HEK293 (cell line): Measurements from ENCODE around the gene GNG12.

Experiments used
- CTCF ChIA-PET: fragments of 350-600 bp; formaldehyde crosslinking; extraction: SDS; loops from one replicate; lab custom pipeline; 2021; ENCODE audit warnings: antibody characterized with exemption; lab: Yijun Ruan, JAX
- POLR2A ChIA-PET: fragments of 300-600 bp; formaldehyde crosslinking; extraction: SDS; loops from one replicate; lab custom pipeline; 2020; ENCODE audit warnings: antibody characterized with exemption, inconsistent platforms; lab: Yijun Ruan, JAX
- H3K27ac ChIP-seq: fragments of 200-500 bp; sonication (Bioruptor generic); 2 replicates; pipeline ENCODE4 v1.5.1; 2014; ENCODE audit warnings: low read depth, low read length, control low read depth, inconsistent platforms; ENCODE audit errors: extremely low read depth
- H3K36me3 ChIP-seq, 2 experiments: fragments of 200-500 bp in 1 of 2; sonication (Bioruptor generic) in 1 of 2; 1 replicate in 1 of 2; 2 replicates in 1 of 2; pipeline ENCODE4 v1.5.1; 2014 to 2017; ENCODE audit warnings: inconsistent platforms in 2 of 2, low read length in 2 of 2; ENCODE audit not compliant: control insufficient read depth in 2 of 2, insufficient read depth in 1 of 2
- H3K4me1 ChIP-seq: fragments of 200-500 bp; sonication (Bioruptor generic); 2 replicates; pipeline ENCODE4 v1.5.1; 2014; ENCODE audit warnings: mild to moderate bottlenecking, low read length, inconsistent platforms; ENCODE audit not compliant: control insufficient read depth, insufficient read depth
- H3K4me3 ChIP-seq: 2 replicates; pipeline ENCODE4 v1.5.1; 2011; ENCODE audit warnings: low read depth, mild to moderate bottlenecking, control low read depth, low read length, moderate library complexity
- H3K9me3 ChIP-seq: fragments of 200-500 bp; sonication (Bioruptor generic); 2 replicates; pipeline ENCODE4 v1.5.1; 2014; ENCODE audit warnings: low read depth, low read length, inconsistent platforms; ENCODE audit not compliant: control insufficient read depth, insufficient read depth
- BCL11B ChIP-seq: fragments of 450-650 bp; formaldehyde crosslinking; IDR thresholded peaks from 2 replicates; pipeline ENCODE4 v1.5.1; 2016; ENCODE audit warnings: low read depth, missing biosample characterization, missing genetic modification characterization
- GLI4 ChIP-seq: fragments of 450-650 bp; formaldehyde crosslinking; IDR thresholded peaks from 2 replicates; pipeline ENCODE4 v1.5.1; 2016; ENCODE audit warnings: missing biosample characterization, missing genetic modification characterization
- GLIS1 ChIP-seq: fragments of 450-650 bp; formaldehyde crosslinking; IDR thresholded peaks from 2 replicates; pipeline ENCODE4 v1.5.1; 2016; ENCODE audit warnings: missing biosample characterization, missing genetic modification characterization
- HOXC10 ChIP-seq: sonication (generic); formaldehyde crosslinking; IDR thresholded peaks from 2 replicates; pipeline ENCODE4 v1.8.1; 2023; ENCODE audit warnings: mild to moderate bottlenecking, missing genetic modification reagents
- IKZF3 ChIP-seq: fragments of 450-650 bp; IDR thresholded peaks from 2 replicates; pipeline ENCODE4 v1.5.0; 2018; ENCODE audit warnings: missing biosample characterization, mild to moderate bottlenecking, missing genetic modification characterization, moderate library complexity
- SP3 ChIP-seq: fragments of 450-650 bp; formaldehyde crosslinking; IDR thresholded peaks from 2 replicates; pipeline ENCODE4 v1.5.1; 2016; ENCODE audit warnings: missing biosample characterization, missing genetic modification characterization
- YY2 ChIP-seq: fragments of 450-650 bp; formaldehyde crosslinking; IDR thresholded peaks from 2 replicates; pipeline ENCODE4 v1.5.1; 2016; ENCODE audit warnings: missing biosample characterization, missing genetic modification characterization
- ZBTB17 ChIP-seq: fragments of 450-650 bp; formaldehyde crosslinking; IDR thresholded peaks from 2 replicates; pipeline ENCODE4 v1.5.1; 2016; ENCODE audit warnings: missing biosample characterization, missing genetic modification characterization
- ZFP37 ChIP-seq: fragments of 450-650 bp; formaldehyde crosslinking; IDR thresholded peaks from 2 replicates; pipeline ENCODE4 v1.5.1; 2016; ENCODE audit warnings: missing biosample characterization, missing genetic modification characterization
- ZNF221 ChIP-seq: fragments of 450-650 bp; formaldehyde crosslinking; IDR thresholded peaks from 2 replicates; pipeline ENCODE4 v1.5.1; 2017; ENCODE audit warnings: missing biosample characterization, missing genetic modification characterization, borderline replicate concordance
- ZNF248 ChIP-seq: fragments of 450-650 bp; formaldehyde crosslinking; IDR thresholded peaks from 2 replicates; pipeline ENCODE4 v1.5.1; 2017; ENCODE audit warnings: missing biosample characterization, missing genetic modification characterization
- ZNF341 ChIP-seq: fragments of 450-650 bp; formaldehyde crosslinking; IDR thresholded peaks from 2 replicates; pipeline ENCODE4; 2016; ENCODE audit warnings: low read depth, missing biosample characterization, missing genetic modification characterization
- ZNF391 ChIP-seq: fragments of 450-650 bp; formaldehyde crosslinking; IDR thresholded peaks from 2 replicates; pipeline ENCODE4 v1.5.1; 2016; ENCODE audit warnings: low read depth, missing biosample characterization, missing genetic modification characterization, borderline replicate concordance
- ZNF529 ChIP-seq: fragments of 450-650 bp; formaldehyde crosslinking; IDR thresholded peaks from 2 replicates; pipeline ENCODE4 v1.5.1; 2017; ENCODE audit warnings: missing genetic modification characterization, missing biosample characterization; ENCODE audit not compliant: insufficient replicate concordance
- ZNF558 ChIP-seq: fragments of 450-650 bp; formaldehyde crosslinking; IDR thresholded peaks from 2 replicates; pipeline ENCODE4 v1.5.1; 2016; ENCODE audit warnings: missing biosample characterization, missing genetic modification characterization
- ZNF654 ChIP-seq: fragments of 450-650 bp; formaldehyde crosslinking; IDR thresholded peaks from 2 replicates; pipeline ENCODE4 v1.5.1; 2016; ENCODE audit warnings: low read depth, missing biosample characterization, missing genetic modification characterization
- ZNF660 ChIP-seq: fragments of 450-650 bp; IDR thresholded peaks from 2 replicates; pipeline ENCODE4 v1.5.1; 2018; ENCODE audit warnings: missing biosample characterization, mild to moderate bottlenecking, missing genetic modification characterization
- ZNF664 ChIP-seq: fragments of 450-650 bp; formaldehyde crosslinking; IDR thresholded peaks from 2 replicates; pipeline ENCODE4 v1.5.1; 2016; ENCODE audit warnings: missing biosample characterization, missing genetic modification characterization
- ZNF777 ChIP-seq: fragments of 450-650 bp; formaldehyde crosslinking; IDR thresholded peaks from 2 replicates; pipeline ENCODE4 v1.5.1; 2017; ENCODE audit warnings: missing biosample characterization, missing genetic modification characterization, borderline replicate concordance
- ZSCAN23 ChIP-seq: fragments of 450-650 bp; formaldehyde crosslinking; IDR thresholded peaks from 2 replicates; pipeline ENCODE4 v1.5.1; 2016; ENCODE audit warnings: missing biosample characterization, missing genetic modification characterization
- ZSCAN30 ChIP-seq: fragments of 450-650 bp; IDR thresholded peaks from 2 replicates; pipeline ENCODE4 v1.5.1; 2018; ENCODE audit warnings: missing biosample characterization, mild to moderate bottlenecking, missing genetic modification characterization, moderate library complexity
- TF ChIP-seq, protein P1 (sequence below): fragments of 450-650 bp; formaldehyde crosslinking; IDR thresholded peaks from 2 replicates; pipeline ENCODE4 v1.5.0; 2017; ENCODE audit warnings: missing biosample characterization, missing genetic modification characterization, borderline replicate concordance
- TF ChIP-seq, protein P2 (sequence below): IDR thresholded peaks from 2 replicates; pipeline ENCODE4 v1.6.1; 2011; ENCODE audit warnings: mild to moderate bottlenecking, low read depth, low read length, borderline replicate concordance
- TF ChIP-seq, protein P3 (sequence below): fragments of 450-650 bp; formaldehyde crosslinking; IDR thresholded peaks from 2 replicates; pipeline ENCODE4 v1.5.1; 2016; ENCODE audit warnings: missing biosample characterization, missing genetic modification characterization
- TF ChIP-seq, protein P4 (sequence below): fragments of 450-650 bp; formaldehyde crosslinking; IDR thresholded peaks from 2 replicates; pipeline ENCODE4 v1.5.1; 2016; ENCODE audit warnings: missing biosample characterization, missing genetic modification characterization
- TF ChIP-seq, protein P5 (sequence below): fragments of 450-650 bp; formaldehyde crosslinking; IDR thresholded peaks from 2 replicates; pipeline ENCODE4 v1.5.1; 2016; ENCODE audit warnings: missing biosample characterization, missing genetic modification characterization

GNG12 gene

DNA sequence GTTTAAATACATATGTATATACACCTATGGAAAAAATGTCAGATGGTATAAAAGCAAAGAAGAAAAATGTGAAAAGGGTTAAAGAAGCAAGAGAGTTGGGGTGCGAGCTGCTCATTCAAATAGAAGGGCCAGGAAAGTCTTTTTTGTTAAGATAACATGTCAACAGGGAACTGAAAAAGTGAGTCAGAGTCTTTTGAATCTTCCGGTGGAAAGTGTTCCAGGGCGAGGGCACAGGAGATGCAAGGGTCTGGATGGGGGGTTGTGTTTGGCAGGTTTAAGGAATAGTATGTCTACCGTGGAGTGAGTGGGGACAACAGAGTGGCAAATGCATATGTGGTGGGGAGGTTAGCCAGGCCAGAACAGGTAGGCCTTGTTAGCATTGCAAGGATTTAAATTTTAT is 22.2 kb upstream of the GNG12 start:
- Histone ChIP-seq H3K36me3 (no peaks in the 10 kb centered on the region), H3K4me3 (no peak overlapping the region), H3K27ac (no peak overlapping the region), H3K9me3 (no peaks in the 10 kb centered on the region)
- CTCF ChIA-PET = interaction anchor here (1.9 to 6.4 kb wide), 3 partner anchors 85 to 256 kb away, joined by 8 to 52 read pairs (median 12); no protein-coding TSS in a partner anchor
- TF ChIP-seq ZNF248 (no peak), IKZF3 (tag by site-specific recombination) (no peak), SP3 (tag by site-specific recombination) (no peak), ZNF341 (tag by site-specific recombination) (no peak), HOXC10 (CRISPR knock-in tag) (no peak), ZFP37 (tag by site-specific recombination) (no peak), ZNF529 (tag by site-specific recombination) (no peak), ZNF221 (no peak), YY2 (no peak), ZSCAN23 (tag by site-specific recombination) (no peak), ZNF558 (tag by site-specific recombination) (no peak), GLI4 (tag by site-specific recombination) (no peak), BCL11B (tag by site-specific recombination) (no peak), ZNF391 (no peak)
- TF ChIP-seq, protein P1, sequence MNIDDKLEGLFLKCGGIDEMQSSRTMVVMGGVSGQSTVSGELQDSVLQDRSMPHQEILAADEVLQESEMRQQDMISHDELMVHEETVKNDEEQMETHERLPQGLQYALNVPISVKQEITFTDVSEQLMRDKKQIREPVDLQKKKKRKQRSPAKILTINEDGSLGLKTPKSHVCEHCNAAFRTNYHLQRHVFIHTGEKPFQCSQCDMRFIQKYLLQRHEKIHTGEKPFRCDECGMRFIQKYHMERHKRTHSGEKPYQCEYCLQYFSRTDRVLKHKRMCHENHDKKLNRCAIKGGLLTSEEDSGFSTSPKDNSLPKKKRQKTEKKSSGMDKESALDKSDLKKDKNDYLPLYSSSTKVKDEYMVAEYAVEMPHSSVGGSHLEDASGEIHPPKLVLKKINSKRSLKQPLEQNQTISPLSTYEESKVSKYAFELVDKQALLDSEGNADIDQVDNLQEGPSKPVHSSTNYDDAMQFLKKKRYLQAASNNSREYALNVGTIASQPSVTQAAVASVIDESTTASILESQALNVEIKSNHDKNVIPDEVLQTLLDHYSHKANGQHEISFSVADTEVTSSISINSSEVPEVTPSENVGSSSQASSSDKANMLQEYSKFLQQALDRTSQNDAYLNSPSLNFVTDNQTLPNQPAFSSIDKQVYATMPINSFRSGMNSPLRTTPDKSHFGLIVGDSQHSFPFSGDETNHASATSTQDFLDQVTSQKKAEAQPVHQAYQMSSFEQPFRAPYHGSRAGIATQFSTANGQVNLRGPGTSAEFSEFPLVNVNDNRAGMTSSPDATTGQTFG (tag by site-specific recombination) = no peak
- TF ChIP-seq, protein P2, sequence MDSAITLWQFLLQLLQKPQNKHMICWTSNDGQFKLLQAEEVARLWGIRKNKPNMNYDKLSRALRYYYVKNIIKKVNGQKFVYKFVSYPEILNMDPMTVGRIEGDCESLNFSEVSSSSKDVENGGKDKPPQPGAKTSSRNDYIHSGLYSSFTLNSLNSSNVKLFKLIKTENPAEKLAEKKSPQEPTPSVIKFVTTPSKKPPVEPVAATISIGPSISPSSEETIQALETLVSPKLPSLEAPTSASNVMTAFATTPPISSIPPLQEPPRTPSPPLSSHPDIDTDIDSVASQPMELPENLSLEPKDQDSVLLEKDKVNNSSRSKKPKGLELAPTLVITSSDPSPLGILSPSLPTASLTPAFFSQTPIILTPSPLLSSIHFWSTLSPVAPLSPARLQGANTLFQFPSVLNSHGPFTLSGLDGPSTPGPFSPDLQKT = no peak
- TF ChIP-seq, protein P3, sequence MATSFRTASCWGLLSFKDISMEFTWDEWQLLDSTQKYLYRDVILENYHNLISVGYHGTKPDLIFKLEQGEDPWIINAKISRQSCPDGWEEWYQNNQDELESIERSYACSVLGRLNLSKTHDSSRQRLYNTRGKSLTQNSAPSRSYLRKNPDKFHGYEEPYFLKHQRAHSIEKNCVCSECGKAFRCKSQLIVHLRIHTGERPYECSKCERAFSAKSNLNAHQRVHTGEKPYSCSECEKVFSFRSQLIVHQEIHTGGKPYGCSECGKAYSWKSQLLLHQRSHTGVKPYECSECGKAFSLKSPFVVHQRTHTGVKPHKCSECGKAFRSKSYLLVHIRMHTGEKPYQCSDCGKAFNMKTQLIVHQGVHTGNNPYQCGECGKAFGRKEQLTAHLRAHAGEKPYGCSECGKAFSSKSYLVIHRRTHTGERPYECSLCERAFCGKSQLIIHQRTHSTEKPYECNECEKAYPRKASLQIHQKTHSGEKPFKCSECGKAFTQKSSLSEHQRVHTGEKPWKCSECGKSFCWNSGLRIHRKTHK (tag by site-specific recombination) = no peak
- TF ChIP-seq, protein P4, sequence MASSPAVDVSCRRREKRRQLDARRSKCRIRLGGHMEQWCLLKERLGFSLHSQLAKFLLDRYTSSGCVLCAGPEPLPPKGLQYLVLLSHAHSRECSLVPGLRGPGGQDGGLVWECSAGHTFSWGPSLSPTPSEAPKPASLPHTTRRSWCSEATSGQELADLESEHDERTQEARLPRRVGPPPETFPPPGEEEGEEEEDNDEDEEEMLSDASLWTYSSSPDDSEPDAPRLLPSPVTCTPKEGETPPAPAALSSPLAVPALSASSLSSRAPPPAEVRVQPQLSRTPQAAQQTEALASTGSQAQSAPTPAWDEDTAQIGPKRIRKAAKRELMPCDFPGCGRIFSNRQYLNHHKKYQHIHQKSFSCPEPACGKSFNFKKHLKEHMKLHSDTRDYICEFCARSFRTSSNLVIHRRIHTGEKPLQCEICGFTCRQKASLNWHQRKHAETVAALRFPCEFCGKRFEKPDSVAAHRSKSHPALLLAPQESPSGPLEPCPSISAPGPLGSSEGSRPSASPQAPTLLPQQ = no peak
- TF ChIP-seq, all 188 proteins: peak for 0
- POLR2A ChIA-PET = no interaction called here
- H3K4me1 ChIP-seq = peaks cover 4% of the 10 kb centered on the region

DNA sequence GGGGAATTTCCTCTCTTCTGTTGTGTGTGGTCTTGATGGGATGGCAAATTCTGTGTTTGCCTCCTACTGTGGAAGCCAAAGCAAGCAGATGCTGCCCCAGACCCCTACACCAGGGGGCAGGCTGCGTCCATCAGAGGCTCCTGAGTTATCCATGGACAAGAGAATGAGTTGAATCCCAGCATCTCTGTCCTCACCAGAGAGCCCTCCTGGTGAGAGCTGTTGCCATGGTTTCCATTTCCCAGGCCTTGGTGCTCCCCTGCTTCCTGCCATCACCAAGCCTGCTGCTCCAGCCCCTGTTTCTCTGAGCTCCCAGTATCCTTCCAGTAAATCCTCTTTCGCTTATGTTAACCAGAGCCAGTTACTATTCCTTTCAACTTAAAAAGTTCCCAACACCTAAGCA is 20.4 kb upstream of the GNG12 start:
- no peaks in the 10 kb centered on the region for H3K9me3 ChIP-seq
- H3K27ac ChIP-seq = no peak overlapping the region
- H3K4me1 ChIP-seq = peaks cover 8% of the 10 kb centered on the region
- POLR2A ChIA-PET = no interaction called here
- CTCF ChIA-PET = interaction anchor here (0.6 to 6.4 kb wide), 27 partner anchors 9 to 584 kb away, joined by 3 to 52 read pairs (median 4); no protein-coding TSS in a partner anchor
- TF ChIP-seq ZNF777 (tag by site-specific recombination) (no peak), ZNF654 (tag by site-specific recombination) (peak; percentile 64), ZBTB17 (peak; percentile 51; the same call in 1 of the 2 replicates), ZNF660 (tag by site-specific recombination) (peak; percentile 21; the same call in 1 of the 2 replicates), GLIS1 (tag by site-specific recombination) (peak; percentile 48; the same call in 1 of the 2 replicates), ZNF664 (tag by site-specific recombination) (no peak), ZSCAN30 (tag by site-specific recombination) (0 out of 2 replicates have a peak, but pooled peaks have one; percentile 39)
- TF ChIP-seq, protein P5, sequence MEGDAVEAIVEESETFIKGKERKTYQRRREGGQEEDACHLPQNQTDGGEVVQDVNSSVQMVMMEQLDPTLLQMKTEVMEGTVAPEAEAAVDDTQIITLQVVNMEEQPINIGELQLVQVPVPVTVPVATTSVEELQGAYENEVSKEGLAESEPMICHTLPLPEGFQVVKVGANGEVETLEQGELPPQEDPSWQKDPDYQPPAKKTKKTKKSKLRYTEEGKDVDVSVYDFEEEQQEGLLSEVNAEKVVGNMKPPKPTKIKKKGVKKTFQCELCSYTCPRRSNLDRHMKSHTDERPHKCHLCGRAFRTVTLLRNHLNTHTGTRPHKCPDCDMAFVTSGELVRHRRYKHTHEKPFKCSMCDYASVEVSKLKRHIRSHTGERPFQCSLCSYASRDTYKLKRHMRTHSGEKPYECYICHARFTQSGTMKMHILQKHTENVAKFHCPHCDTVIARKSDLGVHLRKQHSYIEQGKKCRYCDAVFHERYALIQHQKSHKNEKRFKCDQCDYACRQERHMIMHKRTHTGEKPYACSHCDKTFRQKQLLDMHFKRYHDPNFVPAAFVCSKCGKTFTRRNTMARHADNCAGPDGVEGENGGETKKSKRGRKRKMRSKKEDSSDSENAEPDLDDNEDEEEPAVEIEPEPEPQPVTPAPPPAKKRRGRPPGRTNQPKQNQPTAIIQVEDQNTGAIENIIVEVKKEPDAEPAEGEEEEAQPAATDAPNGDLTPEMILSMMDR = peak; percentile 86
- H3K36me3 ChIP-seq = no peaks in the 10 kb centered on the region
- H3K4me3 ChIP-seq = no peak overlapping the region
